T47D (cell line): ENCODE results near the gene CPSF2.

ENCODE experiments used
- DNase-seq, 2 experiments: peaks; one replicate each; pipeline versions ENCODE4 v3.0.0 to v3.0.0-alpha.2; 2011 to 2012; ENCODE audit warnings: low read depth in 1 of 2, low spot score in 1 of 2
- JUND ChIP-seq: IDR thresholded peaks from 2 replicates; pipeline ENCODE4 v1.6.1; 2012; ENCODE audit warnings: low read depth
- in situ Hi-C: cut with HindIII; loops from 2 replicates; pipeline ENCODE4 v1.10.0; 2016; ENCODE audit warnings: low sequenced_read_pairs, low pct_unique_long_range_greater_than_20kb

The CPSF2 gene

GRCh38 chr14:92217936-92218335, 96.2 kb downstream of the CPSF2 start:
- in situ Hi-C loops = no loop called here
- TF ChIP-seq JUND = no peak
- DNase-seq = no peak
